Testis (tissue), 2 donors: ENCODE data around the gene LTA4H.

Experiments
- CTCF ChIP-seq, 3 experiments: fragments of 450-650 bp in 2 of 3; fragments of 200-600 bp in 1 of 3; sonication (generic) in 1 of 3; IDR thresholded peaks; one replicate each; pipeline ENCODE4 v1.5.1; 2016 to 2019; ENCODE audit warnings: antibody characterized with exemption in 3 of 3, mild to moderate bottlenecking in 2 of 3, moderate library complexity in 1 of 3
- POLR2A ChIP-seq: fragments of 450-650 bp; IDR thresholded peaks from one replicate; pipeline ENCODE4 v1.6.1; 2017; ENCODE audit warnings: antibody characterized with exemption, mild to moderate bottlenecking, moderate library complexity

- TF ChIP-seq CTCF (IDR thresholded peaks at IDR 0.05) (no peak), POLR2A (no peak)
Measured at GRCh38 chr12:96041181-96041580, 5.8 kb upstream of the LTA4H start.
